Gastroesophageal sphincter (tissue), 4 donors: ENCODE data around the gene PSMA7. TPM values are rescaled to one million over a fixed set of nuclear protein-coding genes. Genes with fewer than 3 reads are reported as not detected.

Experiments used
- ATAC-seq: fragments of 150-250 bp; one replicate; pipeline ENCODE4 v1.9.1; 2016; ENCODE audit warnings: mild to moderate bottlenecking, moderate library complexity
- H3K27ac ChIP-seq, 4 donors: fragments of 200-600 bp; sonication (generic) in 3 of 4; 1 replicate in 3 of 4; 2 replicates in 1 of 4; pipeline ENCODE4 v1.5.1; 2016 to 2019
- H3K27me3 ChIP-seq: fragments of 200-600 bp; sonication (generic); one replicate; pipeline ENCODE4 v1.5.1; 2019
- H3K36me3 ChIP-seq, 2 donors: fragments of 200-600 bp; sonication (generic); one replicate each; pipeline ENCODE4 v1.5.1; 2019; ENCODE audit warnings: control low read depth in 1 of 2
- H3K4me1 ChIP-seq, 3 donors: fragments of 200-600 bp; sonication (generic); 1 replicate in 2 of 3; 2 replicates in 1 of 3; pipeline ENCODE4 v1.5.1; 2016 to 2019; ENCODE audit warnings: control low read depth in 2 of 3
- H3K4me3 ChIP-seq, 2 donors: fragments of 200-600 bp; sonication (generic); one replicate each; pipeline ENCODE4 v1.5.1; 2019; ENCODE audit warnings: mild to moderate bottlenecking in 1 of 2, moderate library complexity in 1 of 2
- H3K9me3 ChIP-seq, 3 donors: fragments of 200-600 bp; sonication (generic); one replicate each; pipeline ENCODE4 v1.5.1; 2017 to 2019; ENCODE audit warnings: control low read depth in 2 of 3
- EP300 ChIP-seq: sonication (generic); formaldehyde crosslinking; IDR thresholded peaks from one replicate; pipeline ENCODE4 v1.6.1; 2017; ENCODE audit warnings: antibody characterized with exemption, mild to moderate bottlenecking
- POLR2A ChIP-seq, 2 donors: fragments of 450-650 bp; IDR thresholded peaks; one replicate each; pipeline ENCODE4 v1.6.1; 2017; ENCODE audit warnings: antibody characterized with exemption in 2 of 2, mild to moderate bottlenecking in 2 of 2, moderate library complexity in 1 of 2
- POLR2AphosphoS5 ChIP-seq: sonication (generic); formaldehyde crosslinking; IDR thresholded peaks from one replicate; pipeline ENCODE4 v1.6.1; 2017; ENCODE audit warnings: antibody characterized with exemption
- WGBS, 2 donors: methylation state at CpG; one replicate each; pipeline ENCODE4 v1.1.5; 2018; ENCODE audit warnings: low coverage in 1 of 2; 5-methylcytosine and 5-hydroxymethylcytosine counted together
- total RNA-seq, 4 donors: library from RNA; depleted of rRNA; stranded (reverse); fragments of >200 nt; gene quantifications; one replicate each; pipeline ENCODE4 v1.1.0, GENCODE V29; 2016
- TF ChIP-seq, protein P1 (sequence below), 4 experiments: fragments of 200-600 bp in 2 of 4; fragments of 450-650 bp in 2 of 4; sonication (generic) in 1 of 4; IDR thresholded peaks; one replicate each; pipeline ENCODE4 v1.5.1; 2017 to 2019; ENCODE audit warnings: antibody characterized with exemption in 4 of 4, mild to moderate bottlenecking in 2 of 4, moderate library complexity in 2 of 4

The PSMA7 gene
- total RNA-seq, 4 donors from 2014 or later, result 253 to 352 (median 303) TPM

DNA sequence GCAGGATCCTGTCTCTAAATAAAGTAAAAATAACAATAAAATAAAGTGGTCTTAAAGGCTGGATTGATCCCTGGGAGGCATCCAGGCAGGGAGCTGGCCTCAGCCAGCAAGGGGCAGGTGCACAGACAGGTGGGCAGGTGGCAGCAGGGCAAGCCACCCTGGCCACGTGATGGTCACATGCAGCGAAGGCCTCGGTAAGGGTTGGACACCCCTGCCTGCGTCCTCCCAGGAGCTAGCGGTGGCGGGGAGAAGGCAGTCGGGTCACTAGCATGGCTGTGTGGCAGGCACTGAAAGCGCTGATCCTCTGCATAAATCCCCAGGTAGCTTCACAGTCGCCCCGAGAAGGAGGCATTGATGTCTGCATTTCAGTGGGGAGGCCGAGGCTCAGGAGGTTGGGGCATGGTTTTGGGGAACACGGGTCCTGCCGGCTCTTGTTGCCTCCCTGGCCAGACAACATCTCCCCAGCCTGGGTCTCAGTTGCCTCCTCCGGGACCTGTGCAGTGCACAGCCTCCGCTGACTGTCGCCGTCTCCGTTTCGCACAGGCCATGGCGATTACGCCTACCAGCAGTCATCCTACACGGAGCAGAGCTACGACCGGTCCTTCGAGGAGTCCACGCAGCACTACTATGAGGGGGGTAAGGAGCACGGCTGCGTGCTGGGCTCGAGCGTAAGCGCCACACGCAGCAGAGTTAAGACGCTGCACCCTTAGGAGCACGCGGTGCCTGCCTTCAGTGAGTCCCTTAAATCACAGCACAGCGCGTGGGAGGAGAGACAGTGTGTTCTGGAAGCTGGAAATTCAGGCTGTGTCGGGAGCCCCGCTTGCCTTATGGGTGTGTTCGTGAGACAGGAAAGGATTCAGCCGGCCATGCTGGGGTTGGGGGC lies 21.9 kb upstream of the PSMA7 start:
- H3K36me3 ChIP-seq, result peaks cover 0 to 100% of the 10 kb centered on the region in 2 donors
- no peaks in the 10 kb centered on the region for H3K4me1 ChIP-seq
- ATAC-seq, result no peak
- TF ChIP-seq POLR2A (IDR thresholded peaks at IDR 0.05) (no peak), EP300 (no peak), POLR2AphosphoS5 (no peak)
- TF ChIP-seq, protein P1, sequence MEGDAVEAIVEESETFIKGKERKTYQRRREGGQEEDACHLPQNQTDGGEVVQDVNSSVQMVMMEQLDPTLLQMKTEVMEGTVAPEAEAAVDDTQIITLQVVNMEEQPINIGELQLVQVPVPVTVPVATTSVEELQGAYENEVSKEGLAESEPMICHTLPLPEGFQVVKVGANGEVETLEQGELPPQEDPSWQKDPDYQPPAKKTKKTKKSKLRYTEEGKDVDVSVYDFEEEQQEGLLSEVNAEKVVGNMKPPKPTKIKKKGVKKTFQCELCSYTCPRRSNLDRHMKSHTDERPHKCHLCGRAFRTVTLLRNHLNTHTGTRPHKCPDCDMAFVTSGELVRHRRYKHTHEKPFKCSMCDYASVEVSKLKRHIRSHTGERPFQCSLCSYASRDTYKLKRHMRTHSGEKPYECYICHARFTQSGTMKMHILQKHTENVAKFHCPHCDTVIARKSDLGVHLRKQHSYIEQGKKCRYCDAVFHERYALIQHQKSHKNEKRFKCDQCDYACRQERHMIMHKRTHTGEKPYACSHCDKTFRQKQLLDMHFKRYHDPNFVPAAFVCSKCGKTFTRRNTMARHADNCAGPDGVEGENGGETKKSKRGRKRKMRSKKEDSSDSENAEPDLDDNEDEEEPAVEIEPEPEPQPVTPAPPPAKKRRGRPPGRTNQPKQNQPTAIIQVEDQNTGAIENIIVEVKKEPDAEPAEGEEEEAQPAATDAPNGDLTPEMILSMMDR (IDR thresholded peaks at IDR 0.05), result no peak
- H3K27ac ChIP-seq, result no peak overlapping the region
- H3K27me3 ChIP-seq, result no peaks in the 10 kb centered on the region
- H3K4me3 ChIP-seq, result no peak overlapping the region
- H3K9me3 ChIP-seq, result no peaks in the 10 kb centered on the region
- WGBS, 2 donors, result 95% methylated on average over 11 of the region's 41 CpGs; no CpG with 5 or more reads in 1 of the 2 donors

DNA sequence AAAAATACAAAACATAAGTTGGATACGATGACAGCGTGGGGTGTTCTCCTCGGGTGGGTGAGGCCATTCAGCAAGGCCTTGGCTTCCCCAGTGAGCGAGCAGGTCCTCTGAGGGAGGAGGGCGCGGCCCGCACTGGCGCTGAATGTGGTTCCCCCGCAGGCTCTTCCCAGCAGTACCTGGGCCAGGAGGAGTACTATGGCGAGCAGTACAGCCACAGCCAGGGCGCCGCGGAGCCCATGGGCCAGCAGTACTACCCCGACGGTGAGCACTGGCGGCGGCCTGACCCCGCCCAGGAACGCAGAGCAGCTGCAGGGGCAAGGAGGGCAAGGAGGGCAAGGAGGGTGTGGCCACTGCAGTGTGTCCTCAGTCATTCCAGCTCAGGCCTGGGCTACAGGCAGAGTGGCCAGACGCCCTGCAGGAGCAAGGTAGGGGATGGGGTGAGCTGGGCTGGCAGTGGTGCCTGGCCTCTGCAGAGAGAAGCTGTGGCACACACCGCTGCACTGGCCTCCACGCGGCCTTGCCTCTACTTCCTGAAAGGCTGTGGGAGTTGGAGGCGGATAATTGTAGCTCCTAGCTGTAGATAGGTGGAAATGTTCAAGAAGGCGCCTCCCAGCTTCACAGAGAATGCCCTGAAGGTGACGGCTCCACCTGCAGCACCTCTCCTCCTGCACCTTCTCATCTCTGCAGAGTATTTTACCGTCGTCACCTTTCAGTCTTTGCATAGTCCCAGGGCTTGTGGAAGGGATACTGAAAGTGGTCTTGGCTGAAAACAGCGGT lies 21.0 kb upstream of the PSMA7 start:
- ATAC-seq, result no peak
- H3K9me3 ChIP-seq, result no peaks in the 10 kb centered on the region
- no peak overlapping the region for H3K4me3 ChIP-seq
- TF ChIP-seq, protein P1 (IDR thresholded peaks at IDR 0.05), result no peak
- TF ChIP-seq EP300 (no peak), POLR2AphosphoS5 (no peak), POLR2A (IDR thresholded peaks at IDR 0.05) (no peak)
- no peak overlapping the region for H3K27ac ChIP-seq
- no peaks in the 10 kb centered on the region for H3K27me3 ChIP-seq
- peaks cover 0 to 100% of the 10 kb centered on the region in 2 donors for H3K36me3 ChIP-seq
- 96 to 98% methylated on average over 5 to 6 of the region's 29 CpGs for WGBS, 2 donors
- H3K4me1 ChIP-seq, result no peaks in the 10 kb centered on the region

DNA sequence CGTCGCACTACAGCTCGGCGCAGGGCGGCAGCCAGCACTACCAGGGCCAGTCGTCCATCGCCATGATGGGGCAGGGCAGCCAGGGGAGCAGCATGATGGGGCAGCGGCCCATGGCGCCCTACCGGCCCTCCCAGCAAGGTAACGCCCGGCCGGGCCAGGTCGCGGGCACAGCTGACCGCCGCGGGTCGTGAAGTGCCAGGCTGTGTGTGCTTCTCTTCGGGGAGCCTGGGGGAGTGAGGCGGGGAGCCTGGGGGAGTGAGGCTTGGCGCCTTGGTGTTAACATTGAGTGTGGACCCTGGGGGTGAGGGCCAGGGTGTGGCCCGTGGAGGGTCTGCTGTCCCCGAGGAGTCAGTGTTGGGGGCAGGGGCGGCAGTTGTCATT lies 20.3 kb upstream of the PSMA7 start:
- H3K27me3 ChIP-seq, result no peaks in the 10 kb centered on the region
- ATAC-seq, result no peak
- no peaks in the 10 kb centered on the region for H3K9me3 ChIP-seq
- no peak overlapping the region for H3K27ac ChIP-seq
- no peak overlapping the region for H3K4me3 ChIP-seq
- peaks cover 0 to 100% of the 10 kb centered on the region in 2 donors for H3K36me3 ChIP-seq
- WGBS, 2 donors, result 97% methylated on average over 6 of the region's 25 CpGs; no CpG with 5 or more reads in 1 of the 2 donors
- TF ChIP-seq, protein P1 (IDR thresholded peaks at IDR 0.05), result no peak
- TF ChIP-seq POLR2AphosphoS5 (no peak), EP300 (no peak), POLR2A (IDR thresholded peaks at IDR 0.05) (no peak)
- no peaks in the 10 kb centered on the region for H3K4me1 ChIP-seq

DNA sequence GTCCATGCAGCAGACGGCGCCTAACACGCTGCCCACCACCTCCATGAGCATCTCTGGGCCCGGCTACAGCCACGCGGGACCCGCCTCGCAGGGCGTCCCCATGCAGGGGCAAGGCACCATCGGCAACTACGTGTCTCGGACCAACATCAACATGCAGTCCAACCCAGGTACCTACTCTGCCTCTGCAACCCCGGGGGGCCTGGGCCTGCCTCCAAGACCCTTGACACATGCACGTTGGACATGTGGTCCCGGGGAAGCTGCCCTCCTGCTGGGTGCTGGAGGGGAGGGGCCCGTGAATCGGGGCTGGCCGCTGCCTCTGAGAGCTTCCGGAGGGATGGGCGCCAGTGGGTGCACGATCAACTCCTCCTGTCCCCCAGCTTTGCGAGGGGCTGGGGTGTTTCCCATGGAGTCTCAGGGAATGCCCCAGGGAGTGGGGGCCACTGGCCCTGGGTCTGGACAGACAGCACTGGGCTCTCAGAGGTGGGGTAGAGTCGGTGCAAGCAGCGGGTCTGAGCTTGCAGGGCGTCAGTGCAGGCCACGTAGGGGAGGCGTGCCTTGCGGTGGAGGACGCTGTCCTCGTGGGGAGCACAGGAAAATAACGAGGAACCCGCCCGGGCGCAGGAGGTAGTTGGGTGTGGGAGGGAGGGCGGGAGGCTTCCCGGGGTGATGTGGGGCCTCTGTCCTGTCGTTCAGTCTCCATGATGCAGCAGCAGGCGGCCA lies 19.7 kb upstream of the PSMA7 start:
- H3K27ac ChIP-seq, result no peak overlapping the region
- ATAC-seq, result no peak
- no peaks in the 10 kb centered on the region for H3K4me1 ChIP-seq
- no CpG with 5 or more reads among the region's 38 CpGs for WGBS, 2 donors
- TF ChIP-seq EP300, result no peak
- TF ChIP-seq, protein P1 (IDR thresholded peaks at IDR 0.05), result no peak
- no peak for TF ChIP-seq POLR2A (IDR thresholded peaks at IDR 0.05)
- TF ChIP-seq POLR2AphosphoS5, result no peak
- no peak overlapping the region for H3K4me3 ChIP-seq
- no peaks in the 10 kb centered on the region for H3K27me3 ChIP-seq
- no peaks in the 10 kb centered on the region for H3K9me3 ChIP-seq
- peaks cover 0 to 95% of the 10 kb centered on the region in 2 donors for H3K36me3 ChIP-seq
